Stimulated activated CD8-positive, alpha-beta memory T cell treated with anti-CD3 and anti-CD28 coated beads, Interleukin-7, amount 100 ng/mL, for 24 hours (primary cell): ENCODE measurements around the gene TUBGCP6.
"Not testable (repeated sequence)": the region's sequence is repeated elsewhere in the genome, so short reads cannot be mapped to it uniquely, and the experiment has no call there.

Experiments used
- DNase-seq: peaks from one replicate; pipeline ENCODE4 v3.0.0-alpha.2; 2020; ENCODE audit warnings: low read depth

TUBGCP6 gene

GRCh38 chr22:50209893-50210292, 34.9 kb downstream of the TUBGCP6 start:
- DNase-seq: peak; percentile 37

GRCh38 chr22:50208939-50209892, 35.6 kb downstream of the TUBGCP6 start:
- DNase-seq: no peak

GRCh38 chr22:50208430-50208938, 36.3 kb downstream of the TUBGCP6 start:
- no peak for DNase-seq

- DNase-seq: no peak
Measured at GRCh38 chr22:50207383-50208140, 37.3 kb downstream of the TUBGCP6 start.

GRCh38 chr22:50206599-50206998, 38.2 kb downstream of the TUBGCP6 start:
- no peak for DNase-seq

- no peak for DNase-seq
Measured at GRCh38 chr22:50205781-50206569, 38.8 kb downstream of the TUBGCP6 start.

GRCh38 chr22:50204998-50205397, 39.8 kb downstream of the TUBGCP6 start:
- not testable (repeated sequence) for DNase-seq

GRCh38 chr22:50204571-50204970, 40.3 kb downstream of the TUBGCP6 start:
- no peak for DNase-seq

- no peak for DNase-seq
Measured at GRCh38 chr22:50203288-50203687, 41.5 kb downstream of the TUBGCP6 start.

- no peak for DNase-seq
Measured at GRCh38 chr22:50202130-50202666, 42.6 kb downstream of the TUBGCP6 start.

GRCh38 chr22:50201191-50202129, 43.4 kb downstream of the TUBGCP6 start:
- no peak for DNase-seq

- DNase-seq: peak; percentile 79
Measured at GRCh38 chr22:50200461-50201190, 44.2 kb downstream of the TUBGCP6 start, which contains the start of gene SELENOO. Gene SELENOO (plus strand): TSS chr22:50201011. CDS start chr22:50201037, 26 bp downstream.

GRCh38 chr22:50199829-50200460, 44.9 kb downstream of the TUBGCP6 start:
- no peak for DNase-seq

GRCh38 chr22:50199251-50199721, 45.5 kb downstream of the TUBGCP6 start:
- no peak for DNase-seq

GRCh38 chr22:50198624-50199017, 46.2 kb downstream of the TUBGCP6 start:
- no peak for DNase-seq

GRCh38 chr22:50197856-50198623, 46.8 kb downstream of the TUBGCP6 start:
- no peak for DNase-seq

- DNase-seq: no peak
Measured at GRCh38 chr22:50197000-50197800, 47.6 kb downstream of the TUBGCP6 start.
